ENCODE results near the gene CLCN6. TPM values are rescaled to one million over a fixed set of nuclear protein-coding genes. Genes with fewer than 3 reads are reported as not detected.

Gene CLCN6
- total and polyA plus RNA-seq, 10 of the 15 experiments (the other 5 are each of a cell fraction or from before 2014, with no cell fraction given) = 2.2 to 20.9 (median 10.2) TPM

- WGBS (ENCODE audit: insufficient coverage, insufficient replicate concordance, low lambda C conversion rate, missing lambda C conversion rate) = 45% methylated on average over 15 of the region's 15 CpGs
- CTCF ChIA-PET = interaction anchor here (0.6 kb wide), 2 partner anchors 19 to 476 kb away, joined by 3 read pairs; no protein-coding TSS in a partner anchor
- TF ChIP-seq SIX5 (IDR thresholded peaks at IDR 0.05; ENCODE audit: low read depth, low read length, severe bottlenecking) (no peak), MXI1 (IDR thresholded peaks at IDR 0.05; ENCODE audit: low read depth, low read length) (no peak), WRNIP1 (IDR thresholded peaks at IDR 0.05; ENCODE audit: borderline replicate concordance, low read depth, low read length) (no peak), HSF1 (IDR thresholded peaks at IDR 0.05; ENCODE audit: low read depth, low read length) (no peak), CUX1 (IDR thresholded peaks at IDR 0.05; ENCODE audit: insufficient replicate concordance, low read depth, low read length) (no peak), POU2F2 (IDR thresholded peaks at IDR 0.05; ENCODE audit: borderline replicate concordance, low read depth, low read length) (no peak)
- TF ChIP-seq, protein P1, sequence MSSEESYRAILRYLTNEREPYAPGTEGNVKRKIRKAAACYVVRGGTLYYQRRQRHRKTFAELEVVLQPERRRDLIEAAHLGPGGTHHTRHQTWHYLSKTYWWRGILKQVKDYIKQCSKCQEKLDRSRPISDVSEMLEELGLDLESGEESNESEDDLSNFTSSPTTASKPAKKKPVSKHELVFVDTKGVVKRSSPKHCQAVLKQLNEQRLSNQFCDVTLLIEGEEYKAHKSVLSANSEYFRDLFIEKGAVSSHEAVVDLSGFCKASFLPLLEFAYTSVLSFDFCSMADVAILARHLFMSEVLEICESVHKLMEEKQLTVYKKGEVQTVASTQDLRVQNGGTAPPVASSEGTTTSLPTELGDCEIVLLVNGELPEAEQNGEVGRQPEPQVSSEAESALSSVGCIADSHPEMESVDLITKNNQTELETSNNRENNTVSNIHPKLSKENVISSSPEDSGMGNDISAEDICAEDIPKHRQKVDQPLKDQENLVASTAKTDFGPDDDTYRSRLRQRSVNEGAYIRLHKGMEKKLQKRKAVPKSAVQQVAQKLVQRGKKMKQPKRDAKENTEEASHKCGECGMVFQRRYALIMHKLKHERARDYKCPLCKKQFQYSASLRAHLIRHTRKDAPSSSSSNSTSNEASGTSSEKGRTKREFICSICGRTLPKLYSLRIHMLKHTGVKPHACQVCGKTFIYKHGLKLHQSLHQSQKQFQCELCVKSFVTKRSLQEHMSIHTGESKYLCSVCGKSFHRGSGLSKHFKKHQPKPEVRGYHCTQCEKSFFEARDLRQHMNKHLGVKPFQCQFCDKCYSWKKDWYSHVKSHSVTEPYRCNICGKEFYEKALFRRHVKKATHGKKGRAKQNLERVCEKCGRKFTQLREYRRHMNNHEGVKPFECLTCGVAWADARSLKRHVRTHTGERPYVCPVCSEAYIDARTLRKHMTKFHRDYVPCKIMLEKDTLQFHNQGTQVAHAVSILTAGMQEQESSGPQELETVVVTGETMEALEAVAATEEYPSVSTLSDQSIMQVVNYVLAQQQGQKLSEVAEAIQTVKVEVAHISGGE (CRISPR knock-in tag; IDR thresholded peaks at IDR 0.05) = no peak
- Histone ChIP-seq H3K9me3 (replicated peaks; ENCODE audit: control insufficient read depth, insufficient read depth, low read length) (no peaks in the 10 kb centered on the region), H2AFZ (ENCODE audit: control insufficient read depth, low read depth, low read length) (no peak overlapping the region), H3K27ac (ENCODE audit: control insufficient read depth, insufficient read depth) (no peak overlapping the region), H3K79me2 (ENCODE audit: control insufficient read depth, insufficient read depth, low read length) (no peaks in the 10 kb centered on the region), H4K20me1 (ENCODE audit: control insufficient read depth, insufficient read depth) (no peaks in the 10 kb centered on the region), H3K36me3 (ENCODE audit: control insufficient read depth in 2 of 2, insufficient read depth in 2 of 2, low read length in 1 of 2) (no peaks in the 10 kb centered on the region), H3K4me1 (ENCODE audit: control insufficient read depth, insufficient read depth, low read length) (peaks cover 4% of the 10 kb centered on the region; the same call in 1 of the 2 replicates), H3K4me2 (ENCODE audit: control insufficient read depth, insufficient read depth) (no peak overlapping the region), H3K4me3 (no peak overlapping the region), H3K9ac (ENCODE audit: control insufficient read depth, insufficient read depth, low read length) (no peak overlapping the region), H3K27me3 (replicated peaks in 1 of 2; ENCODE audit: control insufficient read depth in 2 of 2, insufficient read depth in 2 of 2, low read length in 1 of 2) (no peaks in the 10 kb centered on the region)
- intact Hi-C loops (cut with micrococcal nuclease; ENCODE audit: unreplicated experiment) (no loop called here), in situ Hi-C loops (cut with MboI) (no loop called here)
- POLR2A ChIA-PET = no interaction called here
- BruUV-seq (replicated peaks) = no TSS peak
- FAIRE-seq (no peak), DNase-seq (ENCODE audit: low read depth, low spot score) (no peak), ATAC-seq (no peak)
- SMC1A ChIA-PET (ENCODE audit: uncharacterized antibody, unreplicated experiment) = no interaction called here
- RAD21 ChIA-PET (ENCODE audit: unreplicated experiment) = no interaction called here
These were observed 27.0 kb upstream of the CLCN6 start for GRCh38 chr1:11778844-11779623.
